NCI-H82 (cell line): ENCODE measurements around the gene PTEN.
"Not testable (repeated sequence)": the region's sequence is repeated elsewhere in the genome, so short reads cannot be mapped to it uniquely, and the experiment has no call there.

Source experiments
- DNase-seq: peaks from one replicate; lab custom pipeline; 2025; lab: John Stamatoyannopoulos, UW

Gene PTEN

GRCh38 chr10:87863053-87863943, at the start of gene PTEN, which contains the start of gene KLLN:
TSS of gene PTEN (plus strand) at chr10:87863625. CDS start at chr10:87864470, 845 bp downstream.
TSS of gene KLLN (minus strand) at chr10:87863533. CDS start at chr10:87862487, 1,046 bp downstream.
- peak; percentile 95 for DNase-seq

DNA sequence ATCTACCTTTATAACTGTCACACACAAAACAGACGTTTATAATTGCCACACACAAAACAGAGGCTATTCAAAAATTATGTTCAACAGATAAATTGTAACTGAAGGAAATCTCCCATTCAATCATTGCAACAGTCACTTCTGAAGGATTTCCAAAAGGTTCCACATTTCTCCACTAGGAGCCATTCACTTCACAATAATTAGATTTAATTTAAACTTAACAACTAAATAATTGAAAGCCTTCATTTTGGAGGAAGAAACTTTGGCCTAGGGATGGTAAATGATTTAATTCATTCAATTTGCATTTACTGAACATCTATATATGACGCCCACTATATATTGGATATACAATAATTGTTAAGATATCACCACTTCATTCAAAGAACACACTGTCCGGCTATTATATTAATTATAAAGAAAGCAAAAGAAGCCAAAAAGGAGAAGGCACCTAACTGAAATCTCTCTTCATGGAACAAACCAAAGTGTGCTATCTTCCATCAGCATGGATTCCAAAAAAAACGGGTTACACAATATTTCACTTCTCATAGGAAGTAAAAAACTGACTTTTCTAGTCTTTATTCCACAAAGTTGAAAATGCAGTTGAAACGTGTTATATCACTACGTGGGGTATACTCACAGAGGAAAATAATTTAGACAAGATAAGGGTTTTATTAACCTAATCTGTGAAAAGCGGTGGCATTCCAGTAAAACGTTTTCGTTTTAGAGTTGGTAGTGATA, 47.1 kb upstream of the PTEN start:
- no peak for DNase-seq

DNA sequence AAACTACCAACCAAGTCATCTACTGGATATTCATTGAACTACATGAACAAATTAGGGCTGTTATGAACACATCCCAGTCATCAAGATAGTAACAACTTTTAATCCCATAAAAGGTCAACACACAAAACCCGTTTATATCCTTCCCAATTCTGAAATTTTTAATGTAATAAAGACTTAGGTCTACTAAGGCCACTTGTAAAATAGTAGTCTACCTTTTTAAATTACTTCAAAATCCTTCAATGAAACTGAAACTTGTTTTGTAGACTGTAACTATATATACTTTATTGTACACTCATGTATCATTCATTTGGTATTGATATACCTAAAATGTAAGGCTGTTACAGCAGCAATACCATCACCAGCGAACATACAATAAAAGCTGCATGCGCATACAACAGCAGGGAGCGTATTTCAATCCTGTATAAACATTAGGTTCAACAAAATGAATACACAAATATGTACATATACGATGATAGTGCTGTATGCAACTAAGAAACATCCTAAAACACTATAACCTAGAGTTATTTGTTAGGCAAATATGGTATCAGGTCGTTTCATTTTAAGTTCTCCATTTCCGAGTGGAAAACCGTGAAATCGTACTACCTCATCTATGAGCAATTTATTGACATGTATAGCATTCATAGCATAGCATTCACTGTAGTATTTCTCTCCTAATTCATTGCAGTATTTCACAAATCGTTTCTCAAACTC, 46.4 kb upstream of the PTEN start:
- no peak for DNase-seq

GRCh38 chr10:87817609-87818504, 45.6 kb upstream of the PTEN start, which contains the start of gene ATAD1:
TSS of gene ATAD1 (minus strand) at chr10:87818226. CDS start at chr10:87814599, 3,627 bp downstream.
- DNase-seq, result peak; percentile 88

DNA sequence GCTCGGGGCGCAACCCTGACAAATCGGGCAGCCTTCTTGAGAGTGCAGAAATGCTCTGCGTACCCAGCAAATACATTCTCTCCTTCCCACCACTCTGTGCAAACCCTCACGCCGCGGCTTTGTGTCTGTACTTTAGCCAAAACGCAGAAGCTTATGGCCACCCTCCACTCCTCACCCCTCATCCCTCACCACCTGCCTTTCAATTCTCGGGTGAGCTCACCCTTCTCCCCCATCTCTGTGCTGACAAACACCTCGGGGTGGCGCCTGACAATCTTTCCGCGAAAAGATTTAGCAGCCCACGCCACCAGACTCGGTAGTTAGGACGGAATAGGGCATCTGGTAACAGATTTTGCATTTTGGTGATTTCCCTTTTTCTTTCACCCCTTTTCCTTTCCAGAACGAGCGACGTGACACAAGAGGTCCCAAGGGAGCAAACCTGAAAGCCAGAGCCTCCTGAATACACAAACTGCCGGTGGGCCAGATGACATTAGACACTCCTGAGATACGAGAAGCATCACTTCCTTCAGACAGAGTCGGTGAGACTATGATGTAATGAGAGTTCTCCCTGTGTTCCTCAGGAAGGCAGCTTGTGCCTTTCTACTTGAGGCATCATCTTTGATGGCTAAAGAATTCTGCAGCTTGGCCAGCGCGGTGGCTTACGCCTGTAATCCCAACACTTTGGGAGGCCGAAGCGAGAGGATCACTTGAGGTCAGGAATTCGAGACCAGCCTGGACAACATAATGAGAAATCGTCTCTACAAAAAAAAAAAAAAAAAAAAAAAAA, 44.7 kb upstream of the PTEN start:
- peak; percentile 47 for DNase-seq

DNA sequence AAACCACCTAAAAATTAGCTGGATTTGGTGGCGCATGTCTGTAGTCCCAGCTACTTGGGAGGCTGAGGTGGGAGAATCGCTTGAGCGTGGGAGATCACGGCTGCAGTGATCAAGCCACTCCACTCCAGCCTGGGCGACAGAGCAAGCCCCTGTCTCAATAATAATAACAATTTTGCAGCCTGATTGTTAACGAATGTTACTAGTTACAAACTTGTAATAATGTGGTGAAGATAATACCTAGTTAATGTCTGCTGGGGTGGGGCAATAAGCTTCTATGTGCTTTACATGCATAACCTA, 44.2 kb upstream of the PTEN start:
- no peak for DNase-seq

GRCh38 chr10:87826653-87827052, 36.8 kb upstream of the PTEN start:
- DNase-seq, result no peak

GRCh38 chr10:87827681-87828080, 35.7 kb upstream of the PTEN start:
- no peak for DNase-seq

- DNase-seq, result not testable (repeated sequence)
Observed at GRCh38 chr10:87829051-87829450, 34.4 kb upstream of the PTEN start.

- DNase-seq, result no peak
Observed at GRCh38 chr10:87829986-87830729, 33.3 kb upstream of the PTEN start.

DNA sequence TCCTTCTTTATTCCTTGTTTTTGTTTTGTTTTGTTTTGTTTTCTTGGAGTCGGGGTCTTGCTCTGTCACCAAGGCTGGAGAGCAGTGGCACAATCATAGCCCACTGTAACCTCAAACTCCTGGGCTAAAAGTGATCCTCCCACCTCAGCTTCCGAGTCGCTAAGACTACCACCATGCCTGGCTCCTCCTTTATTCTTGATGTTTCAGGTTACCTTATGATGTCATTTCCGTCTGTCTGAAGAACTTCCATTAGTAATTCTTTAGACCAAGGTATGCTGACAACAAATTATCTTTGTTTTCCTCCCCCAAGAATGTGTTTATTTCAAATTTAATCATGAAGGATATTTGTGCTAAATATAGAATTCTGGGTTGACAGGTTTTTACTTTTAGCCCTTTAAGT, 27.3 kb upstream of the PTEN start:
- DNase-seq, result no peak

DNA sequence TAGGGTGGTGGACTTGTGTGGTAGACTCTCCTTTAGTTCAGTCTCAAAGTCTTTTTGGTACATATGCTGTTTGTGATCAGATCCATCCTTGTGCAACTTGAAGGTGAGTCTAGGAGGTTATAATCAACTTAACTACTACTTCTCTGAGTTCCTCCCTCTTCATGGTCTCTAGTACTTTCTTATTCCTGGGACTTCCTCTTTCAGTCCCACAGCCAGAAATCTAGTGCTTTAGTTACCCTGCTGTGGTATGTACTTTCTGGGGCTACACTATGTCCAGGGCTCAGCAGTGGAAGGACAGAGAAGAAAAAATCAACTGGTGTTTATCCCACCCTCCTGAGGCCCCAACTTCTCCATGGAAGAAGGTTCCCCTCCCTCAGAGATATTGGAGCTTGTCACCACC, 26.0 kb upstream of the PTEN start:
- DNase-seq, result no peak

GRCh38 chr10:87838650-87839049, 24.8 kb upstream of the PTEN start:
- DNase-seq, result peak; percentile 68

GRCh38 chr10:87841186-87841585, 22.2 kb upstream of the PTEN start:
- DNase-seq, result no peak

GRCh38 chr10:87842220-87842641, 21.2 kb upstream of the PTEN start:
- DNase-seq, result no peak

- DNase-seq, result no peak
Observed at GRCh38 chr10:87842776-87843497, 20.5 kb upstream of the PTEN start.

GRCh38 chr10:87843714-87844113, 19.7 kb upstream of the PTEN start:
- DNase-seq, result no peak

DNA sequence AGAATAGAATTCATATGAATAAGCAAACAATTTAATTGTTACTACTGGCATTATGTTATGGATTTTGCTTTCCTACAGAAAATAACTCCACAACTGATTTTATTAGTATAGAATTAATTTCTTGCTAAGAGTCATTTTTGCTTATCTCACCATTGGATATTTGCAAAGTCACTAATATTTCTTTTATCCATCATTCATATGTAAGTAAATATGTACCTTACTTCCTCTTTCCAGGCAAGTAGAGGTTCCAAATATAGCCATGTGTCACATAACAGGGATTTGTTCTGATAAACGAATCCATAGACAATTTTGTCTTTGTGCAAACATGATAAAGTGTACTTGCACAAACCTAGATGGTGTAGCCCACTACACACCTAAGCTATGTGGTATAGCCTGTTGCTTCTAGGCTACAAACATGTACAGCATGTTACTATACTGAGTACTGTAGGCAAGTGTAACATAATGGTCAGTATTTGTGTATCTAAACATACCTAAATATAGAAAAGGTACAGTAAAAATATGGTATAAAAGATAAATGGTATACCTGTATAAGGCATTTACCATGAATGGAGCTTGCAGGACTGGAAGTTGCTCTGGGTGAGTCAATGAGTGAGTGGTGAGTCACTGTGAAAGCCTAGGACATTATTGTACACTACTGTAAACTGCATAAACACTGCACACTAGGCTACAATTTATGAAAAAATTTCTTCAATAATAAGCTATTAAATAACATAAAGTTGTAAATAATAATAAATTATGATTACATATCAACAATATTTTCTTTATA, 18.4 kb upstream of the PTEN start:
- DNase-seq, result no peak
